Renal pelvis (tissue), 4 donors: ENCODE results near the gene AMBP. TPM values are rescaled to one million over a fixed set of nuclear protein-coding genes. Genes with fewer than 3 reads are reported as not detected.
A peak's percentile ranks its signal among the peaks of the same experiment; 100 is the strongest.
"Not testable (repeated sequence)": the region's sequence is repeated elsewhere in the genome, so short reads cannot be mapped to it uniquely, and the experiment has no call there.

Source experiments
- DNase-seq: peaks from one replicate; pipeline ENCODE4 v3.0.0-alpha.2; 2013
- polyA plus RNA-seq, 3 donors: library from polyadenylated mRNA; unstranded; fragments of 120-200 nt; gene quantifications; one replicate each; pipeline ENCODE4 v1.2.1, GENCODE V29; 2013; ENCODE audit not compliant: insufficient read length in 3 of 3

The AMBP gene
- polyA plus RNA-seq, 3 donors: 1.5 to 2.2 (median 1.9) TPM

DNA sequence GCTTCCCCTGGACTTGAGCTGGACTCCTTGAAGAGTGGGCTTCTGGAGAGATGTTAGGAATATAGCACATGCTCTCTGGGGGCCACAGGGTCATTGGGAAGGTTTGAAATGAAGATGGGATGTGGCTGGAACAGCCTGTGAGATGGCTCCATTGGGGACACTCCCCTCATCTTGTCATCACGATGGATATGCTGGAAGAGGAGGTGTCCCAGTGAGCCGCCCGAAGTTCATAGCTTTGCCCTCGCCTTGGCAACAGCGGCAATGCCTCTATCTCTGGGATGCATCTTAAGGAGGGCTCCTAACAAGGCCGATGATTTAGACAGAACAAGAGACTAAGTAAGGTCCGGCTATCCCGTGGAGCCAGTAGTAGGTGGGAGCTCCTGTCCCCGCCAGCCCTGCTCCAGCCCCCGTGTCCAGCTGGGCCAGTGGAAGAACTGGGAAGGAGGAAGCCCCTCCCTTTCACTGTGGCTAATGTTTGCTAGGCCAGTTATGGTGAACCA is 23.9 kb downstream of the AMBP start:
- DNase-seq: no peak

DNA sequence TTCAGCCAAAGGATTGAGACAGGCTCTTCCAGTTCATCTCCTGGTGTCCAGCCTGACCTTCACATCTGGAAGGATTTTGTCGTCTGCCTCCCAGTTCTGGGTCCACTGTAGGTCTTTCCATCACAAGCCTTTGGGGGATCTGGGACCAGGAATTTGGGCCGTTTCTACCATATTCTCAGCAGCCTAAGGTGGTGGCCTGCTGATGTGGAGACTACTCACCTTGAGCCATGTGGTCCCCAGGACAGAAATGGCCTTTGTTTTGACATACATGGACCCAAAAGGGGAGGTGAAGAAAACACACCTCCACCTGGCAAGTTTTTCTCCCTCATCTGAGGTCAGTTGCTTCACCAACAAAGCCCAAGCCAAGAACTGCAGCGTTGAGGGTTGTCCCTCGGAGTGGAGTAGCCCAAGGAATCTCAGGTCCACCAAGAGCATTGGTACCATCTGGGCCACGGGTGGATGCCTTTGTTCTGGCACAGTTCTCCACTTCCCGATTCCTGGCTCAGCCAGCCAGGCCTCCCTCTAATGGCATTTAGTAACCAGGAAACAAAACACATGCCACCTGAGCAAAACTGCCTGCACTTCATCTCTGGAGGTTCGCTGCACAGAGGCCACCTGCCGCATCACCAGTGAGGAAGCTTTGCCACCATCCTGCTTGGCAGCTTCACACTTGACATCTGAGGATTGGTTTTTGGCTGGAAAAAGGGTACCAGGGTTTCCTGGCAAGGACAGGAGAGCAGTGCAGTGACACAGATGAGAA is 24.7 kb downstream of the AMBP start:
- DNase-seq: no peak

DNA sequence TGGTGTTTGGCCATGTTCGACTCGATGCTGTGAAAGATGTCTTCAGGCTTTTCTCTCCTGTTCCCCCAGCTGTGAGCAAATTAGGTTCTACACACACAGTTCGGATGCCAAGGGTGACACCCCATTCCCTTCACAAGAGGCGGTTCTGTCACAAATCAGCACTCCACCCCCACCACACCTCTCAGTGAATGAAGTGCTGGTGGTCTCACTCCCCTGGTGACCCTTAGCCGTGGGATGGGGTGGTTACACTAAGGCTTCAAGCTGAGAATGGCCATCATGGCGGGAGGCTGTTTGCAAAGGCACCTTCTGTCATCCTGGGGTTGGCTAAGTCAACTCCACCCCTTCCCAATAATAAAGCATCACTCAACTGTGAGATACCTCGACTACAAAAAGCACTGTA is 26.4 kb downstream of the AMBP start:
- DNase-seq: no peak

DNA sequence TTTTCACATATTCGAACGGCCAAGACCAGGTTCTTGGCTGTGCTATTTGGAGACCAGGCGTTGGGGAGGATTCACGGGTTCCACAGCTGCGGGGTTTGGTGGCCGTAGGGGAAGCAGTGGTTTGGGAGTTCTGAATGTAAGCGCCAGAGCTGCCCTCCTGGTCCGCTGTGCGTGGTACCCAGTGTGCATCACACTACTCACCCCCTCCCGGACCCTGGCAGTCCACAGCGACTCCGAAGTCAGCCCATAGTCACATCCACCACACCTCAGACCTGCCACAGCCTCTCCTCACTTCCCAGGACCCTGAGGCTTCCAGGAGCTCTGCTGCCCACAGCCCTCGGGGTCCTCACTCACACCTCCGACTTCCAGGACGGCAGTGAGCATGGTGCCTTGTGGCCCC is 26.8 kb downstream of the AMBP start:
- no peak for DNase-seq

DNA sequence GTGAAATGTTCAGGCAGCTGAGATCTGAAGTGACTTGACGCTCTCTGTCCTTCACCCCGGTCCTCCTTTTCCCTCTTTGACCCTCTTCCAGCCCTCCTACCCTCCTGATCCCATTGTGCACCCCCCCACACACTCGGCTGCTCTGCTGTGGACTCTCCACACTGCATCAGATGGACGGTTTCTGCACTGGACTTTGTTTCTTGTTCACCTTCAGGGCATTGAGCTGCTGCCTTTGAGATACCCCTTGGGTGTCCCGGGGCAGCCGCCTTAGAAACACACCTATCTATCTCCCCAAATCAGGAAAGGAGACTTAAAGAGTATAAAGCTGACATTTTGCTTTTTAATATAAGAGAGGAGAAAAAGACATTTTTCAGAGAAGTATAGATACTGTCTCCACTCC is 27.5 kb downstream of the AMBP start:
- no peak for DNase-seq

DNA sequence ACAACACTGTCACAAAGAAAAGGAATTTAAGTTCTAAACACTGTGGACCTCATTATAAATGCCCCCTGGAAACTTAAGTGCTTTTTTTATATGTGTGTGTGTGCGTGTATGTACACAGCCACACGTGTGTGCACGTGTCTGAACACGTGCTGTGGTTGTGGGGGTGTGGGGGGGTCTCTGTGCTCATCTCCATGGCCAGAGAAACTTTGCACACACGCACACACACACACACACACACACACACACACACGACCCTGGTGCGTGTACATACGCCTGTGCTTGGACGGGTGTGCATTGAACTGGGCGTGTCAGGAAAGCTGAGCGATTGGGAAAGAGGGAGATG is 27.9 kb downstream of the AMBP start:
- DNase-seq: no peak

DNA sequence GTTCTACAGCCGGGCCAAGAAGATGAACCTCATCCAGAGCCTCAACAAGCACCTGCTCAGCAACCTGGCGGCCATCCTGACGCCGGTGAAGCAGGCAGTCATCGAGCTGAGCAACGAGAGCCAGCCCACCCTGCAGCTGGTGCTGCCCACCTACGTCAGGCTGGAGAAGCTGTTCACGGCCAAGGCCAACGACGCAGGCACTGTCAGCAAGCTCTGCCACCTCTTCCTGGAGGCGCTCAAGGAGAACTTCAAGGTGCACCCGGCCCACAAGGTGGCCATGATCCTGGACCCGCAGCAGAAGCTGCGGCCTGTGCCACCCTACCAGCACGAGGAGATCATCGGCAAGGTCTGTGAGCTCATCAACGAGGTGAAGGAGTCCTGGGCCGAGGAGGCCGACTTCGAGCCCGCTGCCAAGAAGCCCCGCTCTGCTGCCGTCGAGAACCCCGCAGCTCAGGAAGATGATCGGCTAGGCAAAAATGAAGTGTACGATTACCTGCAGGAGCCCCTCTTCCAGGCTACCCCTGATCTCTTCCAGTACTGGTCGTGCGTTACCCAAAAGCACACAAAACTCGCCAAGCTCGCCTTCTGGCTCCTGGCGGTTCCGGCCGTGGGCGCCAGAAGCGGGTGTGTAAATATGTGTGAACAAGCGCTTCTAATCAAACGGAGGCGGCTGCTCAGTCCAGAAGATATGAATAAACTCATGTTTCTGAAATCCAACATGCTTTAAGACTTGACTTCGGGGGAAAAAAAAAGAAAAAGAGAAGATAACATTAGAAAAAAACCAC is 28.5 kb downstream of the AMBP start:
- DNase-seq: no peak

DNA sequence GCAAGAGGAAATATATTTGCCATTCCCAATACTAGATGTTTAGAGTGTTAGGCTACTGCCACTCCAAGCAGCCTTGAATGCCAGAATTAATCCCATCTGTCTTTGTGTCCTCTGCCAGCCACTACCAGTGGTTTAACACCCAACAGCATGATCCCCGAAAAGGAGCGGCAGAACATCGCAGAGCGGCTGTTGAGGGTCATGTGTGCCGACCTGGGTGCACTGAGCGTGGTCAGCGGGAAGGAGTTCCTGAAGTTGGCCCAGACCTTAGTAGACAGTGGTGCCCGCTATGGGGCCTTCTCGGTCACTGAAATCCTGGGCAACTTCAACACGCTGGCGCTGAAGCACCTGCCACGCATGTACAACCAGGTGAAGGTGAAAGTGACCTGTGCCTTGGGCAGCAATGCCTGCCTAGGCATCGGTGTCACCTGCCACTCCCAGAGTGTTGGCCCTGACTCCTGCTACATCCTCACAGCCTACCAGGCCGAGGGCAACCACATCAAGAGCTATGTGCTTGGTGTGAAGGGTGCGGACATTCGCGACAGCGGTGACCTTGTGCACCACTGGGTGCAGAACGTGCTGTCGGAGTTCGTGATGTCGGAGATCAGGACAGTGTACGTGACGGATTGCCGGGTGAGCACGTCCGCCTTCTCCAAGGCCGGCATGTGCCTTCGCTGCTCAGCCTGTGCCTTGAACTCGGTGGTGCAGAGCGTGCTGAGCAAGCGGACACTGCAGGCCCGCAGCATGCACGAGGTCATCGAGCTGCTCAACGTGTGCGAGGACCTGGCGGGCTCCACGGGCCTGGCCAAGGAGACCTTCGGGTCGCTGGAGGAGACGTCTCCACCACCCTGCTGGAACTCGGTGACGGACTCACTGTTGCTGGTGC is 29.3 kb downstream of the AMBP start:
- no peak for DNase-seq

DNA sequence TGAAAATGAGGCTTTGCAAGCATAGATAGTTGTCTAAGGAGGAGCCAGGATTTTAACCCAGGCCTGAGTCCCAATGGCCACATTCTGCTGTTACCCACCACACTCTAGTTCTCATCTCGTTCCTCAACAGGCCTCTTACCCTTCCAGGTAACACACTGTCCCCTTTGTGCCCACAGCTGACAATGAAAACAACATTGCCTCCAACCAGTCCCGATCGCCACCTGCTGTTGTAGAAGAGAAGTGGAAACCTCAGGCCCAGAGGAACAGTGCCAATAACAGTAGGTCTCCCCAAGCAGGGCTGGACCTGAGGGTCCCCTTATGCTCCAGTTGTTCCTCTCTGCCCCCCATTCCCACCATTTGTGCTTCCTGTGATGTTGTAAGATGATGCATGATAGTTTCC is 30.4 kb downstream of the AMBP start:
- DNase-seq: no peak

DNA sequence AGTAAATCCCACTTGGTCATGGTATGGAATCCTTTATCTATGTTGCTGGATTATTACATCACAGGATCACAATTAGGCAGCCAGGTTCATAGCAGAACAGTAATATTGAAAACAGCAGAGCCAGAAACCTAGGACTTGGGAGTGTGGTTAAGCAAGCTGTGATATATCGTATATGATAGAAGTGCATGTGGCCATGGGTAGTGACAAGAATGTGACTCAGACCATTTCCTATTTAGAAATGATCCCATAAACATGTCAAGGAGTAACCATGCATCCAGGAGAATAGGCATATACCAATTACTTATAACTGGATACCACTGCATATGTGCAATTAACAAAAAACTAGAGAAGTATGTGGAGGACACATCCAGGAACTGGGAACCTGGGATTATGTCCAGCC is 31.2 kb downstream of the AMBP start:
- DNase-seq: no peak

DNA sequence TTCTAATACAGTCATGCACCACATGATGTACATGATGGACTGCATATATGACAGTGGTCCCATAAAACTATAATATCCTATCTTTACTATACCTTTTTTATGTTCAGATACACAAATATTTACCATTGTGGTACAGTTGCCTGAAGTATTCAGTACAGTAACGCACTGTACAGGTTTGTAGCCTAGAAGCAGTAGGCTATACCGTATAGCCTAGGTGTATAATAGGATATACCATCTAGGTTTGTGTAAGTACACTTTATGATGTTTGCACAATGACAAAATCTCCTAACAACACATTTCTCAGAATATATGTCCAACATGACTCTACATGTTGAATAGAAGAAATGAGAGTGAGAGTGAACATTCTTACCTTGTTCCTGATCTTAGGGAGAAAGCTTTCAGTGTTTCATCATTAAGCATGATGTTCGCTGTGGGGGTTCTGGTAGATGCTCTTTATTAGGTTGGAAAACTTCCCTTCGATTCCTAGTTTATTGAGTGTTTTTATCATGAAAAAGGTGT is 31.8 kb downstream of the AMBP start:
- DNase-seq: no peak

DNA sequence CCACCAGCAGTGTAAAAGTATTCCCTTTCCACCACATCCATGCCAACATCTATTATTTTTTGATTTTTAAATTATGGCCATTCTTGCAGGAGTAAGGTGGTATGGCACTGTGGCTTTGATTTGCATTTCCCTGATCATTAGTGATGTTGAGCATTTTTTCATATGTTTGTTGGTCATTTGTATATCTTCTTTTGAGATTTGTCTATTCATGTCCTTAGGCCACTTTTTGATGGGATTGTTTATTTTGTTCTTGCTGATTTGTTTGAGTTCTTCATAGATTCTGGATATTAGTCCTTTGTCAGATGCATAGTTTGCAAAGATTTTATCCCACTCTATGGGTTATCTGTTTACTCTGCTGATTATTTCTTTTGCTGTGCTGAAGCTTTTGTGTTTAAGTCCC is 34.4 kb downstream of the AMBP start:
- not testable (repeated sequence) for DNase-seq

DNA sequence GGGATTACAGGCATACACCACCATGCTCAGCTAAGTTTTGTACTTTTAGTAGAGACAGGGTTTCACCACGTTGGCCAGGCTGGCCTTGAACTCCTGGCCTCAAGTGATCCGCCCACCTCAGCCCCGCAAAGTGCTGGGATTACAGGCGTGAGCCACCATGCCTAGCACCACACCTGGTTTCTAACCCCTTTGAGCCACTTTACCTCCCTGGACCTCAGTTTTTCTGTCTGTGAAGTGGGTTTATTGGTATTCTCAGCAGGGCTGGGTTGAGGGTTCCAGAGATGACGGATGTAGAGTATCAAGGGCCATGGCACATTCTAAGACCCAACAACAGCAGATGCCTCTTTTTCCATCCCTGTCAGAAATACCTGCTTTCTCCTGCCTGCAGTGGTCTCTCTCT is 38.6 kb downstream of the AMBP start:
- DNase-seq: no peak

DNA sequence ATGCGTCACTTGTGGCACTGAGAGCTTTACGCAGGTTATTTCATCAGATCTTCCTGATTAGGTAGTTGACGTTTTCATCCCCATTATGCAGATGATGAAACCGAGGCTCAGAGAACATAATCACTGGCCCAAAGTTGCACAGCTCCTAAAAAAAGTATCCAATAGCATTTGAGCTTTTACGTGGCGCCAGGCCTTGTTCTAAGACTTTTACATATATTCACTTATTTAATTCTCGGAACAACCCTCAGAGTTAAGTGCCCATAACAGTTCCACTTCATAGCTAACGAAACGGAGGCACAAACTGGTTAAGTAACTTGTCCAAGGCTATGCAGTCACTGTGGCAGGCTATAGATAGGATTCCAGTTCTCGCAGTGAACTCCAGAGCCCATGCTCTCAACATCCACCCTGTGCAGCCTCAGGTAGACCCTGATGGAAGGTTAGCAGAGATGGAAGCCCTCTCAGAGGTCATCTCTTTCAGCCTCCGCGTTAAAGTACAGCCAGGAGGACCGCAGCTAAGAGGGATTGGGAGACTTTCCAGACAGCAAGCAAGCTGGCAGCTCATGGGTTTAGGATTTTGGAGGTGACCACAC is 39.3 kb downstream of the AMBP start:
- no peak for DNase-seq

DNA sequence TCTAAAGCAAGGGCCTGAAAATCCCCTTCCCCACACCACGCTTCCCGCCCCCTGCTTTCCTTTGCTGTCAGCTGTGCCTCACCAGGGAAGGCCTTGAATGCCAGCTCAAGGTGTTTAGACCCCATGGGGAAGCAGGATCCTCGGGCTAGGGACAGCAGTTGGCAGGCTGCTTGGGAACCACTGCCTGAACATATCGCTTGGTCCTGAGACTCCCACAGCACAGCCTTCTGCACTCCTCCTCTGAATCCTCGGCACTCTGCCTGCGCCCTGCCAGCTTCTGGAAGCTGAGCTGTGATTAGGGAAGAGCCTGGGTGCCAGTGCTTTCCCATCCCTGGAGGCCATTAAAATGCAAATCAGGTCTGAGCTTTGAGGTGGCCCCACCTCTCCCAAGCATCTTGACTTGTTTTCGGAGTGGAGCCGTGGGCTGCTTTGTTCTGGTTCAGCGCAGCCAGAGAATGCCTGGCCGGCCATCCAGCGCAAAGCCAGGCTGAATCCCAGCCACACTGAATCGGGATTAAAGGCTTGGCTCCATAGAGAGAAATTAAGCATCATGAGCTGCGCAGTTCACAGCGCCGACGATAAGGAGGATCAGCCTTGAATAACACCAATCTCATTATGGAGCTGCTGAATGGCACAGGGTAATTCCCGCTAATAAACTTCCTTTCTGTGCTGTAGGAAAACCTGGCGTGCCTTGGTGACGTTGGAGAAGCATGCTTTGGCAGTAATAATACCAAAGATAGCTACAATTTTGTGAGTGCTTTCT is 40.0 kb downstream of the AMBP start:
- DNase-seq: peak; percentile 73

DNA sequence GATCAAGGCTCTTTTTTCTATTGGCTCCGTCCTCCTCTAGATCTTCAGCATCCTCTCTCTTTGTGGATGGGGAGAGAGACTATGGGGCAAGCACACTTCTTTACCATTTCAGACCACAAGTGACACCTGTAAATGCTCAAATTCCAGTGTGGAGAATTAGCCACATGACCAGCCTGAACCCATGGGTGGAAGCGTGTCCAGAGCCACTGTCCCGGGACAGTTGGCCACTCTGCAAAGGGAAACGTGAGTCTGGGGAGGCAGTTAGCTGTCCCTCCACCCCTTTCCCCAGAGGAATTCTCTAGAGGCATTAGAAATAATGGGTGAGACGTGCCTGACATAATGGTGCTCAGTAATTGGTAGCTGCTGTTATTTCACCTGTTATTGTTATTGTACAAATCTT is 40.9 kb downstream of the AMBP start:
- DNase-seq: no peak

DNA sequence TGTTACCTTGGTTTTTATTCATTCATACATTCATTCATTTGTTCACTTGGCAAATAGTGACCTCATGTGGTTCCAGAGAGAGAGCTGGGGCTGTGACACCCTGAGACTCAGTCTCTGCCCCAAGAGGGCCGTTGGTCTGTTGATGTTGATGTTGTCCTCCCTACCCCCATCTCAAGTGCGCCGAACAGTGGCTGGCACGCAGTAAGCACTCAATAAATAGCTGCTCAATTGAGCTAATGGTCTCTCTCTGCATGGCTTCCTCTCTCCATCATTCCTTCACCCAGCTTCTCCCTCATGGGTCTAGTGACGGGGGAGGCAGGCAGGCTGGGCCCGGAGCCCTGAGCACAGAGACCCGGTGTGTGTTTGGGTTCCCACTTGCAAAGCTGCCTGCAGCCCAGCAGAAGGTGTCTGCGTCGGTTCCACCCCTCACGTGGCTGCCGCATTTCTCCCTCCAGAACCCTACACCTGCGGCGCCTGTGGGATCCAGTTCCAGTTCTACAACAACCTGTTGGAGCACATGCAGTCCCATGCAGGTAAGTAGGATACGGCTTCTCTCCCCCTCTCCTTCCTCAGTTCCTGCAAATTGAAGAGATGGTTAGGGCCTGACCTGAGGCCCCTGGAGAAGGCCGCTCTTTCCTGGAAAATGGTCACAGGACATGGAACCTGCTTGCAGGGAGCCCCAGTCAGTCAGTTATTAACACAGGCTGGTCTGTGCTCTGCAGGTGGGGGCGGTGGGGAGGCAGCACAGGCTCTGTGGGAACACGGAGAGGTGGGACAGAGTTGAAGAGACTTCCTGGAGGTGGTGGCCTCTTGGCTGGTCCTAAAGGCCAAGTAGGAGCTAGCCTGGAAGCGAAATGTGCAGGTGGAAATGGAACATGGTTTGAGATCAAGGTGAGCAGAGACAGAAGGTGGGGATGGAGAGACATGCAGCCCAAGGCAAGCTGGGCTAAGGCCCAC is 42.0 kb downstream of the AMBP start:
- DNase-seq: no peak

DNA sequence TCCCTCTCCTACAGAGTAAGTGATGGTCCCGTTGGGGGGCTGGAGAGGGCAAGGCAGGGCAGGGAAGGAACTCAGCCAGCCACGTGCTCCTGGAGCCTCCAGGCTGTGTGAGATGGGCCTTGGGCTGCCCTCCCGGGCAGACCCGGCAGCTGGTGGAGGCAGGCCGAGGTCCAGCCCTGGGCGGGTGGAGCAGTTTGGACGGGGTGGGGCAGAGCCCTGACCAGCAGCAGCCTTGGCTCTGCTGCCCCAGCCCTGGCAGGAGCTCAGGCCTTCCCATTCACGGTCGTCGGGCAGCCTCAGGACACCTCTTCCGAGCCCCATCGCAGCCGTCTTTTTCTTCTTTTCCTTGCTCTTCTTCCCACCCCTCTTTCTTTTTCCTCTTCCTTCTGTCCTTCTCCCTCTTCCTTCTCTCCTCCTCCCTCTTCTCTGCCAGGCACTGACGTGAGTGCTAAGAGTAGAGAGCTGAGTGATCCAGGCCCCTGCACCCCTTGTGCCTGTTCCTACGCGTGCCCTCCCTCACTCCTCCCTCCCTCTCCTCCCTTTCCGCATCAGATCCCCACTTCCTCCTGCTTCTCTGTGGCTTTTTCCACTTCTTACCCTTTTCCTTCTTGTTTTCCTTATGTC is 42.8 kb downstream of the AMBP start:
- no peak for DNase-seq

DNA sequence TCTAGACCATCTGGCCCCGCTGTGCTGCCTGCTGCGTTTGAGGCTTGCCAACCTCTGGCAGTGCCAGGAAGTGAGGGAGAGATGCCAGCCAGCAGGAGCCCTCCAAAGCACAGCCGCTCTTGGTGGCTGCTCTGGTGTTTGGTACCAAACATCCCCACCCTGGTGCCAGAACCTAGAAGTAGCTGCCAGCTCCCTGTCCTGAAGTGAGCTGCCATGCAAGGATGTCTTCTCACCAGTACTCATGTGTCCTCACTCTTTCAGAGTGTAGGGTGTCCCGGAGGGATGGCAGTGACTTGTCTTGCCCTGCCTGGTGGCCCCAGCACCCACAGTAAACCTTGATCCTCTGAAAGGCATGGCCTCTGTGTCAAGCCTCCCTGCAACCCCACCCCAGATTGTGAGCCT is 43.4 kb downstream of the AMBP start:
- no peak for DNase-seq
